HEK293 (cell line): Measurements from ENCODE around the gene FLYWCH1.

Source experiments
- CTCF ChIA-PET: fragments of 350-600 bp; formaldehyde crosslinking; extraction: SDS; loops from one replicate; lab custom pipeline; 2021; ENCODE audit warnings: antibody characterized with exemption; lab: Yijun Ruan, JAX
- POLR2A ChIA-PET: fragments of 300-600 bp; formaldehyde crosslinking; extraction: SDS; loops from one replicate; lab custom pipeline; 2020; ENCODE audit warnings: antibody characterized with exemption, inconsistent platforms; lab: Yijun Ruan, JAX
- H3K27ac ChIP-seq: fragments of 200-500 bp; sonication (Bioruptor generic); 2 replicates; pipeline ENCODE4 v1.5.1; 2014; ENCODE audit warnings: low read depth, low read length, control low read depth, inconsistent platforms; ENCODE audit errors: extremely low read depth
- H3K36me3 ChIP-seq, 2 experiments: fragments of 200-500 bp in 1 of 2; sonication (Bioruptor generic) in 1 of 2; 1 replicate in 1 of 2; 2 replicates in 1 of 2; pipeline ENCODE4 v1.5.1; 2014 to 2017; ENCODE audit warnings: inconsistent platforms in 2 of 2, low read length in 2 of 2; ENCODE audit not compliant: control insufficient read depth in 2 of 2, insufficient read depth in 1 of 2
- H3K4me1 ChIP-seq: fragments of 200-500 bp; sonication (Bioruptor generic); 2 replicates; pipeline ENCODE4 v1.5.1; 2014; ENCODE audit warnings: mild to moderate bottlenecking, low read length, inconsistent platforms; ENCODE audit not compliant: control insufficient read depth, insufficient read depth
- H3K4me3 ChIP-seq: 2 replicates; pipeline ENCODE4 v1.5.1; 2011; ENCODE audit warnings: low read depth, mild to moderate bottlenecking, control low read depth, low read length, moderate library complexity
- H3K9me3 ChIP-seq: fragments of 200-500 bp; sonication (Bioruptor generic); 2 replicates; pipeline ENCODE4 v1.5.1; 2014; ENCODE audit warnings: low read depth, low read length, inconsistent platforms; ENCODE audit not compliant: control insufficient read depth, insufficient read depth
- ATF2 ChIP-seq: fragments of 450-650 bp; formaldehyde crosslinking; IDR thresholded peaks from 2 replicates; pipeline ENCODE4 v1.5.1; 2016; ENCODE audit warnings: missing biosample characterization, missing genetic modification characterization, low read depth
- GLIS1 ChIP-seq: fragments of 450-650 bp; formaldehyde crosslinking; IDR thresholded peaks from 2 replicates; pipeline ENCODE4 v1.5.1; 2016; ENCODE audit warnings: missing biosample characterization, missing genetic modification characterization
- IKZF3 ChIP-seq: fragments of 450-650 bp; IDR thresholded peaks from 2 replicates; pipeline ENCODE4 v1.5.0; 2018; ENCODE audit warnings: missing biosample characterization, mild to moderate bottlenecking, missing genetic modification characterization, moderate library complexity
- MEIS1 ChIP-seq: sonication (generic); formaldehyde crosslinking; IDR thresholded peaks from 2 replicates; pipeline ENCODE4 v1.8.1; 2022; ENCODE audit warnings: missing genetic modification reagents, mild to moderate bottlenecking, borderline replicate concordance
- OSR2 ChIP-seq: fragments of 450-650 bp; formaldehyde crosslinking; IDR thresholded peaks from 2 replicates; pipeline ENCODE4 v1.5.1; 2016; ENCODE audit warnings: missing biosample characterization, missing genetic modification characterization
- RBAK ChIP-seq: fragments of 450-650 bp; formaldehyde crosslinking; IDR thresholded peaks from 2 replicates; pipeline ENCODE4 v1.5.1; 2016; ENCODE audit warnings: missing biosample characterization, missing genetic modification characterization
- SCRT2 ChIP-seq: fragments of 450-650 bp; formaldehyde crosslinking; IDR thresholded peaks from 2 replicates; pipeline ENCODE4 v1.5.1; 2016; ENCODE audit warnings: missing biosample characterization, missing genetic modification characterization
- WT1 ChIP-seq: fragments of 450-650 bp; formaldehyde crosslinking; IDR thresholded peaks from 2 replicates; pipeline ENCODE4 v1.5.1; 2016; ENCODE audit warnings: missing biosample characterization, missing genetic modification characterization
- ZBTB20 ChIP-seq: fragments of 450-650 bp; formaldehyde crosslinking; IDR thresholded peaks from 2 replicates; pipeline ENCODE4 v1.5.1; 2016; ENCODE audit warnings: missing biosample characterization, missing genetic modification characterization
- ZFHX2 ChIP-seq: fragments of 450-650 bp; formaldehyde crosslinking; conservative IDR thresholded peaks from 2 replicates; pipeline ENCODE4 v1.5.1; 2016; ENCODE audit warnings: missing biosample characterization, missing genetic modification characterization
- ZIC2 ChIP-seq: fragments of 450-650 bp; formaldehyde crosslinking; IDR thresholded peaks from 2 replicates; pipeline ENCODE4 v1.5.1; 2016; ENCODE audit warnings: missing biosample characterization, missing genetic modification characterization
- ZNF10 ChIP-seq: fragments of 450-650 bp; formaldehyde crosslinking; IDR thresholded peaks from 2 replicates; pipeline ENCODE4 v1.5.1; 2017; ENCODE audit warnings: missing biosample characterization, missing genetic modification characterization
- ZNF133 ChIP-seq: fragments of 450-650 bp; formaldehyde crosslinking; IDR thresholded peaks from 2 replicates; pipeline ENCODE4 v1.5.1; 2016; ENCODE audit warnings: missing biosample characterization, missing genetic modification characterization
- ZNF175 ChIP-seq: fragments of 450-650 bp; formaldehyde crosslinking; IDR thresholded peaks from 2 replicates; pipeline ENCODE4 v1.5.1; 2016; ENCODE audit warnings: missing biosample characterization, missing genetic modification characterization
- ZNF2 ChIP-seq: fragments of 450-650 bp; formaldehyde crosslinking; IDR thresholded peaks from 2 replicates; pipeline ENCODE4 v1.5.1; 2016; ENCODE audit warnings: missing biosample characterization, missing genetic modification characterization
- ZNF202 ChIP-seq: fragments of 450-650 bp; formaldehyde crosslinking; IDR thresholded peaks from 2 replicates; pipeline ENCODE4 v1.5.1; 2016; ENCODE audit warnings: missing biosample characterization, missing genetic modification characterization, borderline replicate concordance
- ZNF223 ChIP-seq: fragments of 450-650 bp; formaldehyde crosslinking; IDR thresholded peaks from 2 replicates; pipeline ENCODE4 v1.5.1; 2016; ENCODE audit warnings: missing biosample characterization, missing genetic modification characterization
- ZNF24 ChIP-seq: fragments of 450-650 bp; formaldehyde crosslinking; IDR thresholded peaks from 2 replicates; pipeline ENCODE4 v1.5.1; 2016; ENCODE audit warnings: missing biosample characterization, missing genetic modification characterization
- ZNF311 ChIP-seq: fragments of 450-650 bp; formaldehyde crosslinking; IDR thresholded peaks from 2 replicates; pipeline ENCODE4 v1.5.1; 2017; ENCODE audit warnings: missing biosample characterization, missing genetic modification characterization, borderline replicate concordance
- ZNF362 ChIP-seq: fragments of 450-650 bp; formaldehyde crosslinking; IDR thresholded peaks from 2 replicates; pipeline ENCODE4 v1.5.1; 2016; ENCODE audit warnings: missing biosample characterization, missing genetic modification characterization
- ZNF518A ChIP-seq: fragments of 450-650 bp; formaldehyde crosslinking; conservative IDR thresholded peaks from 2 replicates; pipeline ENCODE4 v1.5.1; 2016; ENCODE audit warnings: low read depth, missing biosample characterization, missing genetic modification characterization
- ZSCAN5A ChIP-seq: fragments of 450-650 bp; formaldehyde crosslinking; IDR thresholded peaks from 2 replicates; pipeline ENCODE4 v1.5.1; 2016; ENCODE audit warnings: missing biosample characterization, missing genetic modification characterization

FLYWCH1 gene

GRCh38 chr16:2980227-2981176, 68.8 kb downstream of the FLYWCH1 start, which contains the start of gene PKMYT1 (continued):
- TF ChIP-seq ZNF362 (tag by site-specific recombination), result peak; percentile 62
- TF ChIP-seq ZNF2 (tag by site-specific recombination), result peak; percentile 33; the same call in 1 of the 2 replicates
- TF ChIP-seq ZBTB20 (tag by site-specific recombination), result peak; percentile 18; the same call in 1 of the 2 replicates

- H3K4me3 ChIP-seq, result no peak overlapping the region
- H3K36me3 ChIP-seq, result peaks cover 3 to 21% of the 10 kb centered on the region in 2 experiments; a peak in 2 of 3 replicates
- H3K27ac ChIP-seq, result no peak overlapping the region
- no peak for TF ChIP-seq ZNF202 (tag by site-specific recombination)
- no peak for TF ChIP-seq ZNF10 (tag by site-specific recombination)
- TF ChIP-seq MEIS1 (CRISPR knock-in tag), result no peak
- no peak for TF ChIP-seq IKZF3 (tag by site-specific recombination)
- TF ChIP-seq ZNF518A (tag by site-specific recombination), result no peak
- TF ChIP-seq ZNF223 (tag by site-specific recombination), result no peak
- TF ChIP-seq RBAK, result no peak
- TF ChIP-seq ZNF311 (tag by site-specific recombination), result no peak
- TF ChIP-seq ZNF175, result no peak
- H3K4me1 ChIP-seq, result no peaks in the 10 kb centered on the region
- no peaks in the 10 kb centered on the region for H3K9me3 ChIP-seq
- ChIA-PET CTCF (interaction anchor here (0.6 to 2.8 kb wide), 5 partner anchors 9 to 54 kb away, joined by 3 to 12 read pairs (median 5); partner anchors contain the start of gene PAQR4), POLR2A (interaction anchor here (0.7 to 2.2 kb wide), 9 partner anchors 8 to 551 kb away, joined by 3 to 25 read pairs (median 5); partner anchors contain the start of genes FLYWCH1, FLYWCH2, KREMEN2 and PAQR4)
These were observed 69.6 kb downstream of the FLYWCH1 start for GRCh38 chr16:2981177-2981898.

- H3K4me3 ChIP-seq, result no peak overlapping the region
- no peaks in the 10 kb centered on the region for H3K9me3 ChIP-seq
- H3K27ac ChIP-seq, result no peak overlapping the region
- peaks cover 3 to 15% of the 10 kb centered on the region in 2 experiments; a peak in 2 of 3 replicates for H3K36me3 ChIP-seq
- no peaks in the 10 kb centered on the region for H3K4me1 ChIP-seq
- CTCF ChIA-PET, result interaction anchor here (1.4 to 2.8 kb wide), 4 partner anchors 10 to 55 kb away, joined by 4 to 12 read pairs (median 5); partner anchors contain the start of gene PAQR4
- POLR2A ChIA-PET, result interaction anchor here (0.7 to 2.2 kb wide), 8 partner anchors 9 to 552 kb away, joined by 3 to 25 read pairs (median 4); partner anchors contain the start of genes HCFC1R1, KREMEN2, THOC6 and TNFRSF12A
- TF ChIP-seq OSR2 (tag by site-specific recombination) (no peak), ZIC2 (tag by site-specific recombination) (peak; percentile 43; the same call in 1 of the 2 replicates), ZSCAN5A (tag by site-specific recombination) (no peak), SCRT2 (tag by site-specific recombination) (peak; percentile 53), ATF2 (tag by site-specific recombination) (no peak), ZNF133 (tag by site-specific recombination) (no peak), ZNF24 (tag by site-specific recombination) (no peak), GLIS1 (tag by site-specific recombination) (peak; percentile 73), WT1 (tag by site-specific recombination) (no peak), ZFHX2 (tag by site-specific recombination) (peak; percentile 92)
These were observed 70.1 kb downstream of the FLYWCH1 start for GRCh38 chr16:2981899-2982250.
